Spleen (tissue), 7 donors: ENCODE results near the gene NT5DC3.

Source experiments
- POLR2A ChIP-seq, 3 donors: fragments of 450-650 bp; IDR thresholded peaks; one replicate each; pipeline ENCODE4 v1.5.1; 2017; ENCODE audit warnings: antibody characterized with exemption in 3 of 3, mild to moderate bottlenecking in 1 of 3
- TF ChIP-seq, protein P1 (sequence below), 11 experiments: fragments of 200-600 bp in 7 of 11; fragments of 450-650 bp in 4 of 11; sonication (generic) in 4 of 11; IDR thresholded peaks in 8 of 11; conservative IDR thresholded peaks in 3 of 11; 1 replicate in 7 of 11; 2 replicates in 4 of 11; pipeline versions ENCODE4 v1.4.0 to v1.8.0; 2016 to 2021; ENCODE audit warnings: antibody characterized with exemption in 11 of 11, inconsistent platforms in 4 of 11, mild to moderate bottlenecking in 1 of 11
- donor health status: DM: no; HTN: no; CAD: no; lungs with moderate emphysema.
- donor health status: DM: no; HTN: no; CAD: no.
- donor health status: DM: no; HTN: no; CAD: no.

DNA sequence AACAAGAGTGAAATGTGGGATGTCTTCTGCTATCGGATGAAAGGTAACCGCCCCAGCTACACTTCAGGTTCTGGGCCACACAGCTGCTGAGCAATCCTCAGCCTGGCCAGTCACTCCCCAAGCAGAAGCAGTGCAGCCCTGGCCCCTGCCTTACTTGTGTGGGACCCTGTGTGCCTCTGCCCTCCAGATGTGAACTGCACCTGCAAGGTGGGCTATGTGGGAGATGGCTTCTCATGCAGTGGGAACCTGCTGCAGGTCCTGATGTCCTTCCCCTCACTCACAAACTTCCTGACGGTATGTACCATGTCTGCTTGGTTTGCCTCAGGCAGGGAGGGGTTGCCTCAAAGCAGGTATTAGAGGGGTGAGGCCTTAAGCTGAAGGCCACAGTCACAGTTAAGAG, 85.6 kb downstream of the NT5DC3 start:
- TF ChIP-seq, protein P1, sequence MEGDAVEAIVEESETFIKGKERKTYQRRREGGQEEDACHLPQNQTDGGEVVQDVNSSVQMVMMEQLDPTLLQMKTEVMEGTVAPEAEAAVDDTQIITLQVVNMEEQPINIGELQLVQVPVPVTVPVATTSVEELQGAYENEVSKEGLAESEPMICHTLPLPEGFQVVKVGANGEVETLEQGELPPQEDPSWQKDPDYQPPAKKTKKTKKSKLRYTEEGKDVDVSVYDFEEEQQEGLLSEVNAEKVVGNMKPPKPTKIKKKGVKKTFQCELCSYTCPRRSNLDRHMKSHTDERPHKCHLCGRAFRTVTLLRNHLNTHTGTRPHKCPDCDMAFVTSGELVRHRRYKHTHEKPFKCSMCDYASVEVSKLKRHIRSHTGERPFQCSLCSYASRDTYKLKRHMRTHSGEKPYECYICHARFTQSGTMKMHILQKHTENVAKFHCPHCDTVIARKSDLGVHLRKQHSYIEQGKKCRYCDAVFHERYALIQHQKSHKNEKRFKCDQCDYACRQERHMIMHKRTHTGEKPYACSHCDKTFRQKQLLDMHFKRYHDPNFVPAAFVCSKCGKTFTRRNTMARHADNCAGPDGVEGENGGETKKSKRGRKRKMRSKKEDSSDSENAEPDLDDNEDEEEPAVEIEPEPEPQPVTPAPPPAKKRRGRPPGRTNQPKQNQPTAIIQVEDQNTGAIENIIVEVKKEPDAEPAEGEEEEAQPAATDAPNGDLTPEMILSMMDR (IDR thresholded peaks at IDR 0.05 in 8 of 11, conservative IDR thresholded peaks at IDR 0.05 in 3 of 11) = no peak
- TF ChIP-seq POLR2A (IDR thresholded peaks at IDR 0.05) = no peak
